ENCODE measurements around the gene AP1S3.

The AP1S3 gene

GRCh38 chr2:223852281-223852795 lies 15.0 kb upstream of the AP1S3 start:
- Histone ChIP-seq H3K27me3 (ENCODE audit: control insufficient read depth, insufficient read depth, low read length) (no peaks in the 10 kb centered on the region), H3K9ac (ENCODE audit: low read depth, low read length) (no peak overlapping the region), H3K9me3 (replicated peaks; ENCODE audit: low read length) (no peaks in the 10 kb centered on the region), H3K4me3 (ENCODE audit: low read length) (no peak overlapping the region), H3K4me2 (ENCODE audit: low read length) (no peak overlapping the region), H3K36me3 (ENCODE audit: insufficient read depth, low read length) (peaks cover 5% of the 10 kb centered on the region), H3K4me1 (ENCODE audit: control insufficient read depth, insufficient read depth, low read length) (peaks cover 14% of the 10 kb centered on the region)

DNA sequence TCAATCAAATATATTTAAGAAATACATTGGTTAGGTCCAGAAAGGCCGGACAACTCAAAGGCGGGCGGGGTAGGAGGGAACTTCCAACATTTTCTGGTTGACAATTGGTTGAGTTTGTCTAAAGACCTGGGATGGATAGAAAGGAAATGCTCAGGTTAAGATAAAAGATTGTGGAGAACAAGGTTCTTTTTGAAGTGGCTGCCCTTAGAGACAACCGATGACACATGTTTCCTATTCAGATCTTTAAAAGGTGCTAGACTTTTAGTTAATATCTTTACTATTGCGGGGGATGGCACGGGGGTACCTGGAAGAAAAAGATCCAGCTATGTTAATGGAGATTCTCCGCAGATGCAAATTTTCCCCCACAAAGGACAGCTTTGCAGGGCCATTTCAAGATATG lies 10.0 kb upstream of the AP1S3 start:
- Histone ChIP-seq H3K36me3 (ENCODE audit: insufficient read depth, low read length) (no peaks in the 10 kb centered on the region), H3K4me2 (ENCODE audit: low read length) (no peak overlapping the region), H3K4me3 (ENCODE audit: low read length) (no peak overlapping the region), H3K27me3 (ENCODE audit: control insufficient read depth, insufficient read depth, low read length) (no peaks in the 10 kb centered on the region), H3K9ac (ENCODE audit: low read depth, low read length) (no peak overlapping the region), H3K9me3 (replicated peaks; ENCODE audit: low read length) (no peaks in the 10 kb centered on the region), H3K4me1 (ENCODE audit: control insufficient read depth, insufficient read depth, low read length) (peaks cover 12% of the 10 kb centered on the region)

GRCh38 chr2:223846515-223846914 lies 9.1 kb upstream of the AP1S3 start:
- no peak overlapping the region for H3K4me3 ChIP-seq (ENCODE audit: low read length)
- H3K4me2 ChIP-seq (ENCODE audit: low read length), result no peak overlapping the region
- no peaks in the 10 kb centered on the region for H3K27me3 ChIP-seq (ENCODE audit: control insufficient read depth, insufficient read depth, low read length)
- peak overlapping the region; percentile 56 for H3K9ac ChIP-seq (ENCODE audit: low read depth, low read length)
- H3K4me1 ChIP-seq (ENCODE audit: control insufficient read depth, insufficient read depth, low read length), result peaks cover 12% of the 10 kb centered on the region
- H3K9me3 ChIP-seq (replicated peaks; ENCODE audit: low read length), result no peaks in the 10 kb centered on the region
- H3K36me3 ChIP-seq (ENCODE audit: insufficient read depth, low read length), result no peaks in the 10 kb centered on the region

GRCh38 chr2:223841436-223842190 lies 4.2 kb upstream of the AP1S3 start:
- Histone ChIP-seq H3K4me1 (ENCODE audit: control insufficient read depth, insufficient read depth, low read length) (peaks cover 7% of the 10 kb centered on the region), H3K36me3 (ENCODE audit: insufficient read depth, low read length) (no peaks in the 10 kb centered on the region), H3K4me3 (ENCODE audit: low read length) (no peak overlapping the region), H3K9ac (ENCODE audit: low read depth, low read length) (no peak overlapping the region), H3K27me3 (ENCODE audit: control insufficient read depth, insufficient read depth, low read length) (no peaks in the 10 kb centered on the region), H3K4me2 (ENCODE audit: low read length) (no peak overlapping the region), H3K9me3 (replicated peaks; ENCODE audit: low read length) (no peaks in the 10 kb centered on the region)

GRCh38 chr2:223835701-223836532 lies 1.5 kb downstream of the AP1S3 start:
- Histone ChIP-seq H3K4me3 (ENCODE audit: low read length) (peak overlapping the region; percentile 85), H3K4me1 (ENCODE audit: control insufficient read depth, insufficient read depth, low read length) (peaks cover 11% of the 10 kb centered on the region), H3K9ac (ENCODE audit: low read depth, low read length) (no peak overlapping the region), H3K36me3 (ENCODE audit: insufficient read depth, low read length) (no peaks in the 10 kb centered on the region), H3K9me3 (replicated peaks; ENCODE audit: low read length) (no peaks in the 10 kb centered on the region), H3K4me2 (ENCODE audit: low read length) (peak overlapping the region; percentile 95), H3K27me3 (ENCODE audit: control insufficient read depth, insufficient read depth, low read length) (no peaks in the 10 kb centered on the region)

DNA sequence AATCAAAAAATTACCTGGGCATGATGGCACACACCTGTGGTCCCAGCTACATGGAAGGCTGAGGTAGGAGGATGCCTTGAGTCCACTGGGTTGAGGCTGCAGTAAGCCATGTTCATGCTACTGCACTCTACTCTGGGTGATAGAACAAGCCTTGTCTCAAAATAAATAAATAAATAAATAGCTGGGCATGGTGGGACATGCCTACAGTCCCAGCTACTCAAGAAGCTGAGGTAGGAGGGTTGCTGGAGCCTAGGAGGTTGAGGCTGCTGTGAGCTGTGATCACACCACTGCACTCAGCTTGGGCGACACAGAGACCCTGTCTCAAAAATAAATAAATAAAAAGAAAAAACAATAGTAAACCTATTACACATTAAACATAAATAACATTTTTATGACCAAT lies 3.0 kb downstream of the AP1S3 start:
- no peak overlapping the region for H3K4me2 ChIP-seq (ENCODE audit: low read length)
- H3K4me1 ChIP-seq (ENCODE audit: control insufficient read depth, insufficient read depth, low read length), result peaks cover 11% of the 10 kb centered on the region
- H3K9me3 ChIP-seq (replicated peaks; ENCODE audit: low read length), result no peaks in the 10 kb centered on the region
- no peaks in the 10 kb centered on the region for H3K27me3 ChIP-seq (ENCODE audit: control insufficient read depth, insufficient read depth, low read length)
- H3K36me3 ChIP-seq (ENCODE audit: insufficient read depth, low read length), result no peaks in the 10 kb centered on the region
- no peak overlapping the region for H3K9ac ChIP-seq (ENCODE audit: low read depth, low read length)
- no peak overlapping the region for H3K4me3 ChIP-seq (ENCODE audit: low read length)

DNA sequence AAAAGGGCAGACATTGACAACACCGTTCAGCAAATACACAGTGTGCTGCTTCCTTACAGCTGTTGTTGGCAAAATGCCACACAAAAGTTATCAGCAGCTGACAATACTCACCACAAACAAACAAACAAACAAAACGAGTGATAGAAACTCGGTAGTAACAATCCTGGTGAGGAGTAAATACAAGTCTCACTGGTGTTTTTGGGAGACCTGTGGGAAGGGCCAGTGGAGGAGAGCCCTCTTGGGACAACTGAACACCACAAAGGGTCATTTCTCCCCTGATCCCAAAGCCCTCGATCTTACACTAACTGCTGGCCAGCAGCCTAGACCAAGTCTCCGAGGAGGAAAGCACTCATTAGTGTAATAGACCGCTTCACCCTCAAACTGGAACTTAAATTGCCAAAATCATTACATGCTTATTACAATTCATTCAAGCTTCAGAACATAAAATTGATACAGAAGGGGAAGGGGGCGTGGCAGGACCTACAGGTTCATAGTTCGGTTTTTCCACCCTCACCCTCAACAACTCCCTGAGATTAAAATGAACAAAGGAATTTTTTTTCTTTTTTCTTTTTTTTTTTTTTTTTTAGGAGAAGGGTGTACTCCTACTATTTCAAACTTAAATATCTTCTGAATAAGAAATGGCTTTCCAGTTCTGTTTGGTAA lies 5.0 kb downstream of the AP1S3 start:
- H3K36me3 ChIP-seq (ENCODE audit: insufficient read depth, low read length), result no peaks in the 10 kb centered on the region
- no peak overlapping the region for H3K4me3 ChIP-seq (ENCODE audit: low read length)
- H3K9me3 ChIP-seq (replicated peaks; ENCODE audit: low read length), result no peaks in the 10 kb centered on the region
- H3K4me2 ChIP-seq (ENCODE audit: low read length), result peak overlapping the region; percentile 56
- no peaks in the 10 kb centered on the region for H3K27me3 ChIP-seq (ENCODE audit: control insufficient read depth, insufficient read depth, low read length)
- H3K9ac ChIP-seq (ENCODE audit: low read depth, low read length), result no peak overlapping the region
- peaks cover 11% of the 10 kb centered on the region for H3K4me1 ChIP-seq (ENCODE audit: control insufficient read depth, insufficient read depth, low read length)

GRCh38 chr2:223829128-223829527 lies 8.3 kb downstream of the AP1S3 start:
- H3K4me1 ChIP-seq (ENCODE audit: control insufficient read depth, insufficient read depth, low read length), result no peaks in the 10 kb centered on the region
- no peaks in the 10 kb centered on the region for H3K36me3 ChIP-seq (ENCODE audit: insufficient read depth, low read length)
- H3K4me2 ChIP-seq (ENCODE audit: low read length), result no peak overlapping the region
- H3K9me3 ChIP-seq (replicated peaks; ENCODE audit: low read length), result no peaks in the 10 kb centered on the region
- no peak overlapping the region for H3K9ac ChIP-seq (ENCODE audit: low read depth, low read length)
- H3K4me3 ChIP-seq (ENCODE audit: low read length), result no peak overlapping the region
- no peaks in the 10 kb centered on the region for H3K27me3 ChIP-seq (ENCODE audit: control insufficient read depth, insufficient read depth, low read length)

GRCh38 chr2:223828314-223828713 lies 9.1 kb downstream of the AP1S3 start:
- no peaks in the 10 kb centered on the region for H3K36me3 ChIP-seq (ENCODE audit: insufficient read depth, low read length)
- no peaks in the 10 kb centered on the region for H3K9me3 ChIP-seq (replicated peaks; ENCODE audit: low read length)

DNA sequence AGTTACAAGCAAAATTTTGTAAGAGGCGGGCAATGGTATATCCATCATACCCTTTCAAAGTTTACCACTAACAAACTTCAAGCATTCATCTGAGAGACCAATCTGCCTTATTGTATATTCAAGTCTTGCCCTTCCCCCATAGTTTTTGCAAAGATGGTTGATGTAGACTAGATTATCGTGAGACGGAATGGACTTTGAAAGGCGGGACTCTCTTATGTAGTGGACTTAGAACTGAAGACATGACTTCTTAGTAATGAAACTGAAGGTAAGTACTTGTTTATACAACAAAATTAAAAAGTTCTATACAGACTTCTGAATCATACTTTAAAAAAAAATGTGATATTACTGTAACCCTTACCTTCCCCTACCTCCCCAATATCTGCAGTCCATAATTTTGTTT lies 10.4 kb downstream of the AP1S3 start:
- H3K9ac ChIP-seq (ENCODE audit: low read depth, low read length), result no peak overlapping the region
- no peaks in the 10 kb centered on the region for H3K36me3 ChIP-seq (ENCODE audit: insufficient read depth, low read length)
- H3K4me3 ChIP-seq (ENCODE audit: low read length), result no peak overlapping the region
- no peak overlapping the region for H3K4me2 ChIP-seq (ENCODE audit: low read length)
- H3K27me3 ChIP-seq (ENCODE audit: control insufficient read depth, insufficient read depth, low read length), result no peaks in the 10 kb centered on the region
- no peaks in the 10 kb centered on the region for H3K4me1 ChIP-seq (ENCODE audit: control insufficient read depth, insufficient read depth, low read length)
- no peaks in the 10 kb centered on the region for H3K9me3 ChIP-seq (replicated peaks; ENCODE audit: low read length)

More at GRCh38 chr2:223828314-223828713, 9.1 kb downstream of the AP1S3 start:
- Histone ChIP-seq H3K4me3 (ENCODE audit: low read length) (no peak overlapping the region), H3K4me2 (ENCODE audit: low read length) (no peak overlapping the region), H3K4me1 (ENCODE audit: control insufficient read depth, insufficient read depth, low read length) (no peaks in the 10 kb centered on the region), H3K27me3 (ENCODE audit: control insufficient read depth, insufficient read depth, low read length) (no peaks in the 10 kb centered on the region), H3K9ac (ENCODE audit: low read depth, low read length) (no peak overlapping the region)

- Histone ChIP-seq H3K36me3 (ENCODE audit: insufficient read depth, low read length) (no peaks in the 10 kb centered on the region), H3K27me3 (ENCODE audit: control insufficient read depth, insufficient read depth, low read length) (no peaks in the 10 kb centered on the region), H3K4me2 (ENCODE audit: low read length) (no peak overlapping the region), H3K9me3 (replicated peaks; ENCODE audit: low read length) (no peaks in the 10 kb centered on the region), H3K4me1 (ENCODE audit: control insufficient read depth, insufficient read depth, low read length) (no peaks in the 10 kb centered on the region), H3K4me3 (ENCODE audit: low read length) (no peak overlapping the region), H3K9ac (ENCODE audit: low read depth, low read length) (no peak overlapping the region)
Measured at GRCh38 chr2:223824301-223824700, 13.1 kb downstream of the AP1S3 start.

All from skeletal muscle satellite cell (primary cell).